BE2C (cell line): ENCODE measurements around the gene THADA.
A peak's percentile ranks its signal among the peaks of the same experiment; 100 is the strongest.

Source experiments
- DNase-seq: peaks from one replicate; pipeline ENCODE4 v3.0.0-alpha.2; 2020
- H3K27me3 ChIP-seq: fragments of 250-450 bp; sonication (Bioruptor Pico); 2 replicates; pipeline ENCODE4 v1.5.1; 2020; ENCODE audit warnings: mild to moderate bottlenecking
- H3K36me3 ChIP-seq: fragments of 250-450 bp; sonication (Bioruptor Pico); 2 replicates; pipeline ENCODE4 v1.5.1; 2020; ENCODE audit warnings: mild to moderate bottlenecking
- H3K4me1 ChIP-seq: fragments of 250-450 bp; sonication (Bioruptor Pico); 2 replicates; pipeline ENCODE4 v1.5.1; 2020
- H3K4me3 ChIP-seq: 2 replicates; pipeline ENCODE4 v1.5.1; 2011; ENCODE audit warnings: low read depth, low read length
- H3K9me3 ChIP-seq: fragments of 250-450 bp; sonication (Bioruptor Pico); 2 replicates; pipeline ENCODE4 v1.5.1; 2020
- CTCF ChIP-seq: IDR thresholded peaks from 2 replicates; pipeline ENCODE4 v1.5.1; 2012; ENCODE audit warnings: mild to moderate bottlenecking, low read depth, low read length

Gene THADA

DNA sequence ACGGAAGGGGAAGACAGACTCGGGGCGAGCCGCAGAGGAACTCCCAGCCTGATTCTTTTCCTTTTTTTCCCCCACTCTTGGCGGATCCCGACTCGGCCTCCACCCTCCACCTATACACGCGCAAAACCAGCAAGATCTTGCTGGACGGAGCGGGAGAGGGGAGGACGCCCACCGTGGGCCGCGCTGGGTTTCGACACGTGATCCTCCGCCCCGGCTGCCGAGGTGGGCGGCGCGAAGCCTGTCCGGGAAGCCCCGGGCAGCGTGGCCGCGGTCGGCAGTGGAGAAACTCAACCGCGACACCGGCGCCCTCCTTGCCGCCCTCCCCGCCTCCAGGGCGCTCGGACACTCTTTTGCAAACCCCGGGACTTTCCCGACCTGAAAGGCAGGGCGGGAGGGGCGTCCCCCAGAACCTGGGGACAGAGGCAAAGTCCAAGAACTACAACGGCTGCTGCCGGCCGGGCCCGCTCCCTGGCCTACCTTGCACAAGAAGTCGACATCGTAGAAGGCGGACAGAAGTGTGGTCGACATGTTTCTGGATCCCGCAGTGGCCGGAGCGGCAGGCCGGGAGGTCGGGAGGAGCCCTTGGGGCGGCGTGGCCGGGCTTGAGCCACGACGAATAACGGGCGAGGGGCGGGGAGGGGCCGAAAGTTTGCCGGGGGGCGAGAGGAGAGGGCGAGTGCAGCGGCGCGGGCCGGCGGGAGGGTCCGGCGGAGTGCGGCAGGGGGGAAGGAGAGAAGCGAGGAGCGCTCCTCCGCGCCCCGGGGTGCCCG lies 369.9 kb downstream of the THADA start:
- H3K4me1 ChIP-seq, result peaks cover 7% of the 10 kb centered on the region
- H3K27me3 ChIP-seq, result no peaks in the 10 kb centered on the region
- peak overlapping the region; percentile 83 for H3K4me3 ChIP-seq
- H3K9me3 ChIP-seq, result no peaks in the 10 kb centered on the region
- no peak for TF ChIP-seq CTCF
- DNase-seq, result peak; percentile 71
- peaks cover 23% of the 10 kb centered on the region for H3K36me3 ChIP-seq

DNA sequence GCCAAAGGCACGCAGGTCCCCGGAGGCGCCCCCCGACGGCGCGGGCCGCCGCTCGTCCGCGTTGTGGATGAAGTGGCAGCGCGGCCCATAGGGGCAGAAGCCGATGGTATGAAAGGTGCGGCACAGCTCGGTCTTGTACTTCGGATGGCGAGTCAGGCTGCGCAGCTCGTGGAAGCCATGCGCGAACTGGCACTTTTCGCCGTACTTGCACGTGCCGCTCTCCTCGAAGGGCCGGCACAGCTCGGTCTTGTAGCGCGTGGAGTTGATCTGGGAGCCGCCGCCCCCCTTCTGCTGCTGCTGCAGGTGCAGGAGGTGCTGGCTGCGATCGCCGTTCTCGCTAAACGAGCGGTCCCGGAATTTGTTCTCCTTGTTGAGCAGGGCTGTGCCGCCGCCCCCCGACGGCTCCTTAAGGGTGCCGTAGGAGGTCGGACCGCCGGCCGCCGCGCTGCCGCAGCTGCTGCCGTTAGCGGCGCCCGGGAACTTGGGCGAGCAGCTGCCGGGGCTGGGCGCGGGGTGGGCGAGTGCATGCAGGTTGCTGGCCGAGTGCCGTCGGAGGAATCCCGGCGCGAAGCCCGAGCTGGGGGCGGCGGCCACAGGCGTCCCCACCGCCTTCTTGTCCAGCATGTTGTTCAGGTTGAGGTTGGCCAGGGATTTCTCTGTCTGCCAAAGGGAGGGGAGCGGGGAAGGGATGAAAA lies 370.6 kb downstream of the THADA start:
- no peak for TF ChIP-seq CTCF
- peak; percentile 58 for DNase-seq
- peak overlapping the region; percentile 83 for H3K4me3 ChIP-seq
- peaks cover 23% of the 10 kb centered on the region for H3K36me3 ChIP-seq
- H3K9me3 ChIP-seq, result no peaks in the 10 kb centered on the region
- H3K27me3 ChIP-seq, result no peaks in the 10 kb centered on the region
- H3K4me1 ChIP-seq, result peaks cover 7% of the 10 kb centered on the region

- DNase-seq, result peak; percentile 54
- Histone ChIP-seq H3K4me3 (peak overlapping the region; percentile 83), H3K27me3 (no peaks in the 10 kb centered on the region), H3K36me3 (peaks cover 17% of the 10 kb centered on the region), H3K4me1 (peaks cover 7% of the 10 kb centered on the region), H3K9me3 (no peaks in the 10 kb centered on the region)
- TF ChIP-seq CTCF, result no peak
These were observed 371.2 kb downstream of the THADA start for GRCh38 chr2:43224571-43225092.

- Histone ChIP-seq H3K36me3 (peaks cover 17% of the 10 kb centered on the region), H3K4me3 (peak overlapping the region; percentile 51), H3K27me3 (no peaks in the 10 kb centered on the region), H3K9me3 (no peaks in the 10 kb centered on the region), H3K4me1 (peaks cover 11% of the 10 kb centered on the region)
- DNase-seq, result peak; percentile 78
- TF ChIP-seq CTCF, result peak; percentile 50
These were observed 371.7 kb downstream of the THADA start for GRCh38 chr2:43224131-43224570.

DNA sequence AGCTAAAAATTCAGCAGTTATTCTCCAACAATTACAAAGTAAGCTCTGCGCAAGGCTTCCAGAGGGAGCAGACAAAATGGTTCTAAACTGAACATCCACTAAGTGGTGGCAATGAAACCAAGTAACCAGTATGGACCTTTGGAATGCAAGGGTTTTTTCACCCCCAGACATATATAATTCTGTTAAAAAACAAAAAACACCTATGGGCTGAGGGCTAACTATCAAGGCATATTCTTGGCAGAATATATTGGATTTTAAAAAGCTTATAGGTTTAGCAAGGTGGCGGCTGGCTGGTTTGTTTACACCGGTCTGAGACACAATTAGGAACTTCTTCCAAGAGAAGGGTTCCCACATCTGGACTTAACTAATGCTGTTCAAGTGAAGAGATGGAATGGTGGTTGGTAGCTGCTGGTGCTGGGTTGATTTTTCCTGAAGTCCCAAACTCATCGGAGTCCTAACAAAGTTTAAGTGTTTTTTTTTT lies 372.3 kb downstream of the THADA start:
- no peaks in the 10 kb centered on the region for H3K27me3 ChIP-seq
- H3K9me3 ChIP-seq, result no peaks in the 10 kb centered on the region
- no peak for TF ChIP-seq CTCF
- no peak for DNase-seq
- peaks cover 17% of the 10 kb centered on the region for H3K4me1 ChIP-seq
- peak overlapping the region; percentile 51 for H3K4me3 ChIP-seq
- peaks cover 17% of the 10 kb centered on the region for H3K36me3 ChIP-seq
